RWPE2 (cell line): Measurements from ENCODE around the gene COL4A1.

Experiments
- ATAC-seq: fragments of 200-7000 bp; cut with Tn5 transposase; 3 replicates; pipeline ENCODE4 v1.9.1; 2021; ENCODE audit warnings: low read depth
- DNase-seq: peaks from one replicate; pipeline ENCODE4 v3.0.0-alpha.2; 2020; ENCODE audit warnings: low spot score
- H3K27ac ChIP-seq: fragments of 450-650 bp; 2 replicates; pipeline ENCODE4 v1.5.1; 2017; ENCODE audit warnings: mild to moderate bottlenecking; ENCODE audit not compliant: poor library complexity, severe bottlenecking
- H3K27me3 ChIP-seq: fragments of 250-450 bp; sonication (Bioruptor Pico); 2 replicates; pipeline ENCODE4 v1.5.1; 2021; ENCODE audit warnings: mild to moderate bottlenecking, moderate library complexity; ENCODE audit not compliant: insufficient read depth, poor library complexity, severe bottlenecking
- H3K36me3 ChIP-seq: fragments of 250-450 bp; sonication (Bioruptor Pico); 2 replicates; pipeline ENCODE4 v1.5.1; 2020; ENCODE audit warnings: low read depth, mild to moderate bottlenecking, moderate library complexity
- H3K4me1 ChIP-seq: fragments of 250-450 bp; sonication (Bioruptor Pico); 2 replicates; pipeline ENCODE4 v1.5.1; 2021; ENCODE audit warnings: mild to moderate bottlenecking, moderate library complexity; ENCODE audit not compliant: insufficient read depth, poor library complexity, severe bottlenecking
- H3K4me3 ChIP-seq: fragments of 250-450 bp; sonication (Bioruptor Pico); 2 replicates; pipeline ENCODE4 v1.5.1; 2021; ENCODE audit warnings: mild to moderate bottlenecking, moderate library complexity; ENCODE audit not compliant: severe bottlenecking
- H3K9me3 ChIP-seq: fragments of 250-450 bp; sonication (Bioruptor Pico); 2 replicates; pipeline ENCODE4 v1.5.1; 2021; ENCODE audit warnings: mild to moderate bottlenecking, moderate library complexity; ENCODE audit not compliant: severe bottlenecking
- TF ChIP-seq, protein P1 (sequence below): fragments of 450-650 bp; IDR thresholded peaks from one replicate; pipeline ENCODE4 v1.5.1; 2017; ENCODE audit warnings: mild to moderate bottlenecking, moderate library complexity; ENCODE audit not compliant: poor library complexity, severe bottlenecking

The COL4A1 gene

DNA sequence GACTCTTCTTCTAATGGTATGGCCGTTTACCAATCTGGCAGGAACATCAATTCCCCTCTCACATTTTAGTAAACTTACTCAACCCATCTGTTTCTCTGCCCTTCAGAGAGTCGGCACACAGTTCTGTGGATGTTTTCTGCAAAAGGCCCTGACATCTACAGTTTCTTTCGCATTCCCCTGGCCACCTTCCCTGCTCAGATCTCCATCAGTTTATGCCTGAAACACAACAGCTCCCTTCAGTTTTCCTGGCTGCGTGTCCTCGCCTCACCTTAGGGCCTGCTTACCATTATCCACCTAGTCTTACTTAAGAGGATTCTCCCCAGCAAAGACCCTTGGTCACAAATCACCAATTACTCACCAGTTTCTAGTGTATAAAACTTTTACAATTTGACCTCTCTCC is 25.2 kb downstream of the COL4A1 start:
- ATAC-seq (no peak), DNase-seq (no peak)
- H3K9me3 ChIP-seq, result no peaks in the 10 kb centered on the region
- H3K4me1 ChIP-seq, result no peaks in the 10 kb centered on the region
- TF ChIP-seq, protein P1, sequence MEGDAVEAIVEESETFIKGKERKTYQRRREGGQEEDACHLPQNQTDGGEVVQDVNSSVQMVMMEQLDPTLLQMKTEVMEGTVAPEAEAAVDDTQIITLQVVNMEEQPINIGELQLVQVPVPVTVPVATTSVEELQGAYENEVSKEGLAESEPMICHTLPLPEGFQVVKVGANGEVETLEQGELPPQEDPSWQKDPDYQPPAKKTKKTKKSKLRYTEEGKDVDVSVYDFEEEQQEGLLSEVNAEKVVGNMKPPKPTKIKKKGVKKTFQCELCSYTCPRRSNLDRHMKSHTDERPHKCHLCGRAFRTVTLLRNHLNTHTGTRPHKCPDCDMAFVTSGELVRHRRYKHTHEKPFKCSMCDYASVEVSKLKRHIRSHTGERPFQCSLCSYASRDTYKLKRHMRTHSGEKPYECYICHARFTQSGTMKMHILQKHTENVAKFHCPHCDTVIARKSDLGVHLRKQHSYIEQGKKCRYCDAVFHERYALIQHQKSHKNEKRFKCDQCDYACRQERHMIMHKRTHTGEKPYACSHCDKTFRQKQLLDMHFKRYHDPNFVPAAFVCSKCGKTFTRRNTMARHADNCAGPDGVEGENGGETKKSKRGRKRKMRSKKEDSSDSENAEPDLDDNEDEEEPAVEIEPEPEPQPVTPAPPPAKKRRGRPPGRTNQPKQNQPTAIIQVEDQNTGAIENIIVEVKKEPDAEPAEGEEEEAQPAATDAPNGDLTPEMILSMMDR, result no peak
- H3K36me3 ChIP-seq, result peaks cover 14% of the 10 kb centered on the region; the same call in 1 of the 2 replicates
- H3K27ac ChIP-seq, result no peak overlapping the region
- no peak overlapping the region for H3K4me3 ChIP-seq
- H3K27me3 ChIP-seq, result no peaks in the 10 kb centered on the region

DNA sequence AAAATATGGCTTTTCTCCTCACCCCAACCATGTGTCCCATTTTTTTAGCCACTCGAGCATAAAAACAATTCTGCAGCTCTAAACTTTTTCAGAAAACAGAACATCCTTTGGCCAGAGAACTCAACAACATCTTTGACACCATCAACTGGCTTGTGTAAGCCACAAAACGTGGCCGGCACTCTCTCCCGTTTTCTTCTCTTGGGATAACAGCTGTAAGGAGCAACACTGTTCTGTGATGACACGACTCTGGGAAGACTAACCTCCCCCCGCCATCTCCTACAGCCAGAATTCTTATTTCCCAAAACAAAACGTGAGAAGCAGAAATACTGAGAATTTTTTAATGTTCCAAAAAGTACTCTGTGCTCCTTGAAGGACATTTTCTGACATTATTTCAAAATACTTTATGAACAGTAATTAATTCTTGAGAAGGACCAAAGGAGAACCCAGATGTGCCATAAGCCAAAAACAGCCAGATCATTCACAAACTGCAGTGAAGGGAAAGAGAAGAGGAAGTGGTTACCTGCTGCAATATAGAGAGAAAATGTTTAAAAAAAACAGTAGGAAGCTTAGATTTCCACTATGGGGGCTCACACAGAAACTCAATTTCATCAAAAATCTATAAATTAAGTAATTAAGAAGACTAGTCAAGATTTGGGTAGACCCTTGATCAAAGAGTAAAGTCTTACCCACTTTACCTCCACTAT is 25.8 kb downstream of the COL4A1 start:
- H3K36me3 ChIP-seq, result peaks cover 15% of the 10 kb centered on the region; the same call in 1 of the 2 replicates
- no peaks in the 10 kb centered on the region for H3K9me3 ChIP-seq
- ATAC-seq, result no peak
- H3K4me1 ChIP-seq, result no peaks in the 10 kb centered on the region
- no peak for DNase-seq
- no peak overlapping the region for H3K27ac ChIP-seq
- H3K4me3 ChIP-seq, result no peak overlapping the region
- TF ChIP-seq, protein P1, result no peak
- no peaks in the 10 kb centered on the region for H3K27me3 ChIP-seq

DNA sequence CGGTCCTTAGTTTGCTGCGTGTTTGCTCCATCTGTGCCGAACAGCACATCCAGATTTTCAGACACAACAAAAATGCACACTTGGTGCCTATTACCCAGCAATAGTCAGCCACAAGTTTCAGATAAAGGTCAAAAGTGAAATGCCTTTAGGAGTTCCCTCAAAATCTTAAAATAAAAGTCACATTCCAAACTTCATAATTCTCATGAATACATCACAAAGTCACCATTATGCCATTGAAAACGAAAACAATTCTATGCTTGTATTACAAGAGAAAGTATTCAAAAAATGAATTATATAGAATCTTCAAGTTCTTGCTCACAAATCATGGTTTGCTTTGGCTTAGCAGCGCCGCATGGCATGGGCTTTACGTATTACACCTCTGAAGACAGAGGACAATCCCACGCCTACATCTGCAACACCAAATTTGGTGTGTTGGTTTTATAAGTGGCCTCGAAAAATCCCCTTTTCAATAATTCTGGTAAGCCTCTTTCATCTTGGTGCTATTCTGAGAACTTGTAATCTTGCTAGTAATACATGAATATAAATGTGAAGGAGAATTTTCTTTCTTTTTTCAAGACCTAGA is 26.6 kb downstream of the COL4A1 start:
- TF ChIP-seq, protein P1, result no peak
- H3K27me3 ChIP-seq, result no peaks in the 10 kb centered on the region
- DNase-seq, result no peak
- no peak overlapping the region for H3K27ac ChIP-seq
- H3K36me3 ChIP-seq, result peaks cover 15% of the 10 kb centered on the region; the same call in 1 of the 2 replicates
- no peak overlapping the region for H3K4me3 ChIP-seq
- no peak for ATAC-seq
- no peaks in the 10 kb centered on the region for H3K9me3 ChIP-seq
- no peaks in the 10 kb centered on the region for H3K4me1 ChIP-seq

DNA sequence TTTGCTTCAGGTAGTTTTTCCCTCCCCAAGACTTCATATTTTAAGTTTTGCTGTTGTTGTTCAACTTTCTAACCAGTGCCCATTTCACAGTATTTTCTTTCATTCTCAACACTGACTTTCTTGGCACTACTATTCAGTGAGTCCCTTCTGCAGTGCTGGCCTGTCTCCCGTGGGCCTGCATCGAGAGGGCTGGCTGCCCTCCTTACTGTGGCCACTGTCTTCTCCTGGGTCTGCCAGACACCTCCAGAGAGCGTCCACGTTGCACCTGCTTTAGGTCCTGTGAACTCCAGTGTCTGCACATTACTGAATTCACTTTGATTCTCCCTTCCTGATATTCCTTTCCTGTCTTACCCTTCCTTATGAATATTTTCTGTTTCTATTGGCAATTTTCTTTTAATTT is 27.3 kb downstream of the COL4A1 start:
- no peak overlapping the region for H3K27ac ChIP-seq
- H3K4me1 ChIP-seq, result no peaks in the 10 kb centered on the region
- TF ChIP-seq, protein P1, result no peak
- H3K9me3 ChIP-seq, result no peaks in the 10 kb centered on the region
- no peak overlapping the region for H3K4me3 ChIP-seq
- H3K27me3 ChIP-seq, result no peaks in the 10 kb centered on the region
- no peak for ATAC-seq
- H3K36me3 ChIP-seq, result peaks cover 15% of the 10 kb centered on the region; the same call in 1 of the 2 replicates
- no peak for DNase-seq

DNA sequence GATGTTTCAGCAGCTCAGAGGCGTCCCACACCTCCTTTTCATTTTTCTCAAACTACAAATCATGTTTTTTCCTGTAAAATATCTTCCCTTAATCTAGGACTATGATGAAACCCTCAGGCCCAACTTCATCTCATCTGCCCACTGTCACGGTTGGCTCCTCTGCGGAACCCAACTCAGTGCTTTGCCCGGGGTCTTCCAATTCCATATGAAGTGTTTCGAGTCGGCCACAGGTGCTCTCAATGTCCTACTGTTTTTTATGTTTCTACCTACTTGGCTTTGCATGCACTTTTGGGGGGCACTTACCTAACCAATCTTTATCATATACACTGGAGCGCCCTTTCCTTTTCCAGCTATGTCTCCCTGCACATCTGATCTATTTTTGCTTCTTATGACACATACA is 28.1 kb downstream of the COL4A1 start:
- TF ChIP-seq, protein P1, result no peak
- Histone ChIP-seq H3K36me3 (peaks cover 15% of the 10 kb centered on the region; the same call in 1 of the 2 replicates), H3K4me1 (no peaks in the 10 kb centered on the region), H3K9me3 (no peaks in the 10 kb centered on the region), H3K4me3 (no peak overlapping the region), H3K27ac (no peak overlapping the region), H3K27me3 (no peaks in the 10 kb centered on the region)
- no peak for ATAC-seq
- DNase-seq, result no peak
